A673 (cell line): ENCODE data around the gene MFAP1. TPM values are rescaled to one million over a fixed set of nuclear protein-coding genes. Genes with fewer than 3 reads are reported as not detected.
A peak's percentile ranks its signal among the peaks of the same experiment; 100 is the strongest.

Source experiments
- BruUV-seq: library from RNA; stranded (reverse); fragments of 400-500 nt; replicated peaks from 2 replicates; lab custom pipeline; 2021; lab: Mats Ljungman, UMichigan
- CTCF ChIA-PET: fragments of 300-600 bp; sonication (Branson Sonifier 250); formaldehyde crosslinking; loops from one replicate; lab custom pipeline; 2022; ENCODE audit warnings: antibody characterized with exemption; lab: Charles Lee
- POLR2A ChIA-PET: fragments of 300-600 bp; sonication (Branson Sonifier 250); formaldehyde crosslinking; loops from one replicate; lab custom pipeline; 2022; ENCODE audit warnings: antibody characterized with exemption; ENCODE audit not compliant: low non-redundant PET; lab: Charles Lee
- DNase-seq: peaks from one replicate; pipeline ENCODE4 v3.0.0-alpha.2; 2015; ENCODE audit warnings: low spot score
- H3K27ac ChIP-seq: fragments of 200-600 bp; sonication (generic); 2 replicates; pipeline ENCODE4 v1.5.1; 2016; ENCODE audit warnings: mixed run types, low read depth, mild to moderate bottlenecking, mixed read lengths, antibody characterized with exemption, low read length; ENCODE audit not compliant: poor library complexity, severe bottlenecking
- H3K27me3 ChIP-seq: fragments of 200-600 bp; sonication (generic); replicated peaks from 2 replicates; pipeline ENCODE4 v1.6.1; 2017; ENCODE audit warnings: mixed run types, low read depth, mild to moderate bottlenecking, mixed read lengths, antibody characterized with exemption, low read length; ENCODE audit not compliant: insufficient read depth, poor library complexity
- H3K36me3 ChIP-seq: fragments of 200-600 bp; sonication (generic); 2 replicates; pipeline ENCODE4 v1.6.1; 2016; ENCODE audit warnings: mixed run types, mild to moderate bottlenecking, mixed read lengths, antibody characterized with exemption, low read length; ENCODE audit not compliant: insufficient read depth, poor library complexity, severe bottlenecking
- H3K4me1 ChIP-seq: fragments of 200-600 bp; sonication (generic); 2 replicates; pipeline ENCODE4 v1.6.1; 2017; ENCODE audit warnings: mixed run types, mild to moderate bottlenecking, mixed read lengths, antibody characterized with exemption, low read length; ENCODE audit not compliant: insufficient read depth, poor library complexity, severe bottlenecking
- H3K4me3 ChIP-seq: fragments of 200-600 bp; sonication (generic); 2 replicates; pipeline ENCODE4 v1.5.1; 2016; ENCODE audit warnings: low read depth, mixed run types, mild to moderate bottlenecking, mixed read lengths, low read length; ENCODE audit not compliant: poor library complexity, severe bottlenecking
- H3K9me3 ChIP-seq: fragments of 200-600 bp; sonication (generic); 2 replicates; pipeline ENCODE4 v1.6.1; 2016; ENCODE audit warnings: mixed run types, low read depth, mild to moderate bottlenecking, mixed read lengths, antibody characterized with exemption, low read length; ENCODE audit not compliant: poor library complexity, severe bottlenecking
- EZH2 ChIP-seq: fragments of 200-600 bp; sonication (generic); IDR thresholded peaks from 2 replicates; pipeline ENCODE4 v1.6.1; 2017; ENCODE audit warnings: borderline replicate concordance, low read depth, mild to moderate bottlenecking, mixed read lengths, antibody characterized with exemption, low read length; ENCODE audit not compliant: poor library complexity, severe bottlenecking
- intact Hi-C: fragments of 100-400 bp; cut with micrococcal nuclease; formaldehyde crosslinking; loops from one replicate; pipeline ENCODE4 v1.10.0; 2022; ENCODE audit not compliant: unreplicated experiment
- total RNA-seq: library from RNA; stranded (reverse); gene quantifications from 2 replicates; pipeline ENCODE4 v1.2.3, GENCODE V29; 2021
- TF ChIP-seq, protein P1 (sequence below): fragments of 300-800, 200-600 bp; sonication (generic); conservative IDR thresholded peaks from 2 replicates; pipeline ENCODE4 v1.5.1; 2017; ENCODE audit warnings: low read depth, mild to moderate bottlenecking, antibody characterized with exemption, low read length, moderate library complexity, mixed read lengths

Gene MFAP1
- total RNA-seq, 1 experiment from 2014 or later, result 45.4 TPM

DNA sequence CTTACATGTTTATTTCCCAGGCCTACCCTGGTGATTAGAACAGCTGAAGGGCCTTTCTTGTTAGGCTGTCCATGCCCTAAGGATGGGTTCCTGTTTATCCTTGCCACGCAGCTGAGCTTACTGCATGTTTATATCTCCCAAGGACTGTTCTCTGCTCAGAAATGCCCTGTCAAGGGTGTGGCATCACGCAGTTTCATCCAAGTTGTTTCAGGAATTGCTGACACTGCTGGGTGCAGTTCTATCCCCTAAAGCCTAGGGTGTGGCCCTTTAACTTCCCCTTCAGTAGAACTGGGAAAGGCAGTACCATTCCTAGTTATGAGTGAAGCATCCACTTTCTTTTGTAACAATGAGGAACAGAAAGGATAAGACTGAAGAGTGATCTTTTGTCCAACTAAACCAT, 52.7 kb downstream of the MFAP1 start:
- POLR2A ChIA-PET, result no interaction called here
- CTCF ChIA-PET, result no interaction called here
- no TSS peak for BruUV-seq

DNA sequence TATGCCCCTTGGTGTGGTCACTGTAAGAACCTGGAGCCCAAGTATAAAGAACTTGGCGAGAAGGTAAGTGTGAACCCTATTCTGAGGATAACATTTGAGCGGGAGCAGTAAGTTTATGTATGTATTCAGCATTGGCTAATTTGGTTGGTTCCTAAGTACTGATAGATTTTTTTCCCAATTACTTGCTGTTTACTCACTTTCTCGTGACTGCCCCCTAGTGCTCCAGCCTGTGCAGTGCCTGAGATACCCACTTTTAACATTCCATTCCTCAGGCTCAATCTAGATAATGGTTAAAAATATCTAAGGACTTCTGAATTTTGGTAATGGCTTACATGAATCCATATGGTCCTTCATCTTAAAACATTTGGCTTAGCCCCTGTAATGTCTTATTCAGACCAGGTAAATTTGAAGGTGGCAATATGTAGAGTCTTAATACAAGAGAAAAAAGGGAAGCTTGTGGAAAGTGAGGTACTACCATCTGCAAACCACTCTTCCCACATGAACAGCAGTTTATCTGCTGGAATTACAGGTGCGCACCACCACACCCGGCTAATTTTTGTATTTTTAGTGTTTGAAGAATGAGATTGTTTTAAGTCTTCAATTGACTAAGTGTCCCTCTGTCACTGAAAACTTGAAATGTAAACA, 54.8 kb downstream of the MFAP1 start:
- TF ChIP-seq, protein P1, sequence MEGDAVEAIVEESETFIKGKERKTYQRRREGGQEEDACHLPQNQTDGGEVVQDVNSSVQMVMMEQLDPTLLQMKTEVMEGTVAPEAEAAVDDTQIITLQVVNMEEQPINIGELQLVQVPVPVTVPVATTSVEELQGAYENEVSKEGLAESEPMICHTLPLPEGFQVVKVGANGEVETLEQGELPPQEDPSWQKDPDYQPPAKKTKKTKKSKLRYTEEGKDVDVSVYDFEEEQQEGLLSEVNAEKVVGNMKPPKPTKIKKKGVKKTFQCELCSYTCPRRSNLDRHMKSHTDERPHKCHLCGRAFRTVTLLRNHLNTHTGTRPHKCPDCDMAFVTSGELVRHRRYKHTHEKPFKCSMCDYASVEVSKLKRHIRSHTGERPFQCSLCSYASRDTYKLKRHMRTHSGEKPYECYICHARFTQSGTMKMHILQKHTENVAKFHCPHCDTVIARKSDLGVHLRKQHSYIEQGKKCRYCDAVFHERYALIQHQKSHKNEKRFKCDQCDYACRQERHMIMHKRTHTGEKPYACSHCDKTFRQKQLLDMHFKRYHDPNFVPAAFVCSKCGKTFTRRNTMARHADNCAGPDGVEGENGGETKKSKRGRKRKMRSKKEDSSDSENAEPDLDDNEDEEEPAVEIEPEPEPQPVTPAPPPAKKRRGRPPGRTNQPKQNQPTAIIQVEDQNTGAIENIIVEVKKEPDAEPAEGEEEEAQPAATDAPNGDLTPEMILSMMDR, result peak; percentile 88
- TF ChIP-seq EZH2, result no peak
- POLR2A ChIA-PET, result no interaction called here

More for the DNA sequence above, 52.7 kb downstream of the MFAP1 start:
- H3K4me1 ChIP-seq, result peaks cover 11% of the 10 kb centered on the region
- H3K27me3 ChIP-seq, result no peaks in the 10 kb centered on the region
- H3K9me3 ChIP-seq, result no peaks in the 10 kb centered on the region
- H3K4me3 ChIP-seq, result no peak overlapping the region
- intact Hi-C loops, result no loop called here
- H3K36me3 ChIP-seq, result peaks cover 65% of the 10 kb centered on the region
- H3K27ac ChIP-seq, result no peak overlapping the region
- DNase-seq, result no peak
- TF ChIP-seq, protein P1, result no peak
- no peak for TF ChIP-seq EZH2

DNA sequence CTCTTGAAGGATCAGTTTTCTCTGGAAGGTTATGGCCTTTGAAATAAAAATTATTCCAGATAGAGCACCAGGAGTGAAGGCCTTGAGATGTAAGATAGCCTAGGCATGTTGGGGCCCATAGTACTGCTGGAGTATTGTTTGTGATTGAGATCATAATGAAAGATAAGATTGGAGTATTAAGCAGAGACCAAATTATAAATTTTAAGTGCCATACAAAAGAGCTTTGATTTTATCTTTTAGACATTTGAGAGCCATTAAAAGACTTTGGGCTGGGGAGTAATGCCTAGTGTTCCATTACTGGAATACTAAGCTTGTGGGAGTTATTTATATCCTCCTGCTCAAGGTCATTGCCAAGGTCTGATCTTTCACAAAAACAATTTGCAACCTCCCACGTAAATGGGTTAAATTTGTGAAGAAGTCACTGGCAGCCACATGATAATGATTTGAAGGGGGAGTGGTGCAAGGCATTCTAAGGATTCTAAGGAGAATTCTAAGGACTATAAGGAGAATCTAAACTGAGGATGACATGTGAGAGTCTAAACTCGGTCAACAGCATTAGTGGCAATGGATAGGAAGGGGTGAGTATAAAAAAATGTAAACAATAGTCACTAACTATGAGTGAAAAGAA, 60.6 kb downstream of the MFAP1 start:
- ChIA-PET POLR2A (no interaction called here), CTCF (no interaction called here)
- peaks cover 95% of the 10 kb centered on the region for H3K36me3 ChIP-seq
- no peaks in the 10 kb centered on the region for H3K27me3 ChIP-seq
- H3K27ac ChIP-seq, result no peak overlapping the region
- no peak overlapping the region for H3K4me3 ChIP-seq
- no peaks in the 10 kb centered on the region for H3K9me3 ChIP-seq
- DNase-seq, result no peak
- no TSS peak for BruUV-seq
- intact Hi-C loops, result no loop called here
- no peaks in the 10 kb centered on the region for H3K4me1 ChIP-seq
- TF ChIP-seq EZH2, result no peak
- TF ChIP-seq, protein P1, result no peak

More for the DNA sequence above, 54.8 kb downstream of the MFAP1 start:
- H3K4me1 ChIP-seq, result no peaks in the 10 kb centered on the region
- no peaks in the 10 kb centered on the region for H3K9me3 ChIP-seq
- H3K36me3 ChIP-seq, result peaks cover 86% of the 10 kb centered on the region
- intact Hi-C loops, result no loop called here
- no TSS peak for BruUV-seq
- CTCF ChIA-PET, result no interaction called here
- no peak overlapping the region for H3K27ac ChIP-seq
- H3K4me3 ChIP-seq, result no peak overlapping the region
- no peaks in the 10 kb centered on the region for H3K27me3 ChIP-seq
- DNase-seq, result peak; percentile 76
